Stimulated activated CD8-positive, alpha-beta memory T cell treated with anti-CD3 and anti-CD28 coated beads, Interleukin-4, amount 100 ng/mL, for 1 hour (primary cell): Measurements from ENCODE around the gene CES3.
"Not testable (repeated sequence)": the region's sequence is repeated elsewhere in the genome, so short reads cannot be mapped to it uniquely, and the experiment has no call there.

ENCODE experiments used
- DNase-seq, 2 donors: peaks; one replicate each; pipeline ENCODE4 v3.0.0-alpha.2; 2020; ENCODE audit warnings: low read depth in 2 of 2, low spot score in 1 of 2

The CES3 gene

GRCh38 chr16:66964049-66964448 lies 3.0 kb downstream of the CES3 start:
- DNase-seq = no peak

- no peak for DNase-seq
Measured at GRCh38 chr16:66968847-66969246, 7.8 kb downstream of the CES3 start.

- no peak for DNase-seq
Measured at GRCh38 chr16:66970775-66971720, 10.0 kb downstream of the CES3 start.

GRCh38 chr16:66972983-66973382 lies 11.9 kb downstream of the CES3 start:
- DNase-seq = no peak

- DNase-seq = no peak
Measured at GRCh38 chr16:66973716-66974115, 12.7 kb downstream of the CES3 start.

- DNase-seq = not testable (repeated sequence)
Measured at GRCh38 chr16:66974156-66974931, 13.3 kb downstream of the CES3 start.

- DNase-seq = not testable (repeated sequence)
Measured at GRCh38 chr16:66974932-66975246, 13.8 kb downstream of the CES3 start.

- DNase-seq = no peak
Measured at GRCh38 chr16:66975302-66975893, 14.3 kb downstream of the CES3 start.

GRCh38 chr16:66976746-66977145 lies 15.7 kb downstream of the CES3 start:
- DNase-seq = no peak

GRCh38 chr16:66977341-66978113 lies 16.5 kb downstream of the CES3 start:
- peak; percentile 83 to 88 for DNase-seq

GRCh38 chr16:66979011-66979717 lies 18.1 kb downstream of the CES3 start:
- no peak for DNase-seq

GRCh38 chr16:66983033-66983432 lies 22.0 kb downstream of the CES3 start:
- DNase-seq = no peak

- DNase-seq = no peak
Measured at GRCh38 chr16:66984892-66985311, 23.8 kb downstream of the CES3 start.

- no peak for DNase-seq
Measured at GRCh38 chr16:66986559-66986958, 25.5 kb downstream of the CES3 start.

- DNase-seq = no peak
Measured at GRCh38 chr16:66988197-66988788, 27.2 kb downstream of the CES3 start, which contains the start of gene CES4A. TSS of gene CES4A (plus strand) at chr16:66988589. CDS start at chr16:66988773, 184 bp downstream.

- DNase-seq = no peak
Measured at GRCh38 chr16:66991545-66992077, 30.5 kb downstream of the CES3 start.

GRCh38 chr16:66993558-66993957 lies 32.5 kb downstream of the CES3 start:
- not testable (repeated sequence) for DNase-seq

GRCh38 chr16:66996324-66996982 lies 35.4 kb downstream of the CES3 start:
- DNase-seq = no peak

- no peak for DNase-seq
Measured at GRCh38 chr16:66996983-66997358, 35.9 kb downstream of the CES3 start.
